LNCaP clone FGC (cell line): Measurements from ENCODE around the gene CFAP61.

Experiments
- DNase-seq: peaks from one replicate; pipeline ENCODE4 v3.0.0-alpha.2; 2011; ENCODE audit warnings: low read depth
- H3K4me3 ChIP-seq: 2 replicates; pipeline ENCODE4 v1.5.1; 2011; ENCODE audit warnings: mild to moderate bottlenecking, low read depth, low read length, control low read depth
- CTCF ChIP-seq: IDR thresholded peaks from 2 replicates; pipeline ENCODE4 v1.5.1; 2012; ENCODE audit warnings: mild to moderate bottlenecking; ENCODE audit not compliant: control insufficient read depth, insufficient read depth; ENCODE audit errors: extremely low read depth

The CFAP61 gene

GRCh38 chr20:20161611-20162010 lies 109.3 kb downstream of the CFAP61 start:
- no peak for TF ChIP-seq CTCF
- DNase-seq, result no peak

GRCh38 chr20:20167698-20168097 lies 115.4 kb downstream of the CFAP61 start:
- no peak for TF ChIP-seq CTCF
- DNase-seq, result no peak
- H3K4me3 ChIP-seq, result no peak overlapping the region

More at GRCh38 chr20:20161611-20162010, 109.3 kb downstream of the CFAP61 start:
- H3K4me3 ChIP-seq, result no peak overlapping the region

GRCh38 chr20:20173254-20173653 lies 120.9 kb downstream of the CFAP61 start:
- H3K4me3 ChIP-seq, result no peak overlapping the region
- TF ChIP-seq CTCF, result no peak
- no peak for DNase-seq

GRCh38 chr20:20174089-20174835 lies 121.9 kb downstream of the CFAP61 start:
- peak; percentile 40 for TF ChIP-seq CTCF
- no peak overlapping the region for H3K4me3 ChIP-seq
- no peak for DNase-seq

- TF ChIP-seq CTCF, result no peak
- no peak overlapping the region for H3K4me3 ChIP-seq
- no peak for DNase-seq
Measured at GRCh38 chr20:20181322-20181721, 129.0 kb downstream of the CFAP61 start.

- peak; percentile 15; the same call in 1 of the 2 replicates for TF ChIP-seq CTCF
- no peak for DNase-seq
Measured at GRCh38 chr20:20184149-20184548, 131.8 kb downstream of the CFAP61 start.

GRCh38 chr20:20184706-20185105 lies 132.4 kb downstream of the CFAP61 start:
- no peak for DNase-seq
- no peak for TF ChIP-seq CTCF
- no peak overlapping the region; the same call in 1 of the 2 replicates for H3K4me3 ChIP-seq

More at GRCh38 chr20:20184149-20184548, 131.8 kb downstream of the CFAP61 start:
- no peak overlapping the region for H3K4me3 ChIP-seq
